Esophagus muscularis mucosa (tissue), 3 donors: ENCODE measurements around the gene DTX3.

Experiments used
- POLR2AphosphoS5 ChIP-seq, 2 donors: sonication (generic); formaldehyde crosslinking; IDR thresholded peaks; one replicate each; pipeline ENCODE4 v1.6.1; 2017; ENCODE audit warnings: antibody characterized with exemption in 2 of 2
- TF ChIP-seq, protein P1 (sequence below), 3 experiments: fragments of 200-600 bp in 2 of 3; fragments of 450-650 bp in 1 of 3; sonication (generic) in 2 of 3; IDR thresholded peaks; one replicate each; pipeline ENCODE4 v1.5.1; 2017 to 2019; ENCODE audit warnings: antibody characterized with exemption in 3 of 3, mild to moderate bottlenecking in 2 of 3, moderate library complexity in 1 of 3

DNA sequence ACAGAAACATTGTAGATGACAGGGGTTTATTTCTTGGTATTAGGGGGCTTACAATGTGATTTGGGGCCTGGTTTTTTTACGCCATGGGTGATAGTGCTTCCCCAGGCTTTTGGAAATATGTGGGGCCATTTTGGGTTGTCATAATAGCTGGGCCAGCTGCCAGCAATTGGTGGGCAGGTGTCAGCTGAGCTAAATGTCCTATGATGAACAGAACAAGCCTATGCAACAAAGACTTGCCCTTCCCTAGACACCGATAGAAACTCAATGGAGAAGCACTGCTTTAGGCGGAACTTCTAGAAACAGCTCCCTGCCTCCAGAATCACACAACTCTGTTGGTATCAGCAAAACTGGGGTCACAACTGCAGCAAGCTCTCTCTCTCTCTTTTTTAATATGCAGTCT, 33.5 kb downstream of the DTX3 start:
- TF ChIP-seq, protein P1, sequence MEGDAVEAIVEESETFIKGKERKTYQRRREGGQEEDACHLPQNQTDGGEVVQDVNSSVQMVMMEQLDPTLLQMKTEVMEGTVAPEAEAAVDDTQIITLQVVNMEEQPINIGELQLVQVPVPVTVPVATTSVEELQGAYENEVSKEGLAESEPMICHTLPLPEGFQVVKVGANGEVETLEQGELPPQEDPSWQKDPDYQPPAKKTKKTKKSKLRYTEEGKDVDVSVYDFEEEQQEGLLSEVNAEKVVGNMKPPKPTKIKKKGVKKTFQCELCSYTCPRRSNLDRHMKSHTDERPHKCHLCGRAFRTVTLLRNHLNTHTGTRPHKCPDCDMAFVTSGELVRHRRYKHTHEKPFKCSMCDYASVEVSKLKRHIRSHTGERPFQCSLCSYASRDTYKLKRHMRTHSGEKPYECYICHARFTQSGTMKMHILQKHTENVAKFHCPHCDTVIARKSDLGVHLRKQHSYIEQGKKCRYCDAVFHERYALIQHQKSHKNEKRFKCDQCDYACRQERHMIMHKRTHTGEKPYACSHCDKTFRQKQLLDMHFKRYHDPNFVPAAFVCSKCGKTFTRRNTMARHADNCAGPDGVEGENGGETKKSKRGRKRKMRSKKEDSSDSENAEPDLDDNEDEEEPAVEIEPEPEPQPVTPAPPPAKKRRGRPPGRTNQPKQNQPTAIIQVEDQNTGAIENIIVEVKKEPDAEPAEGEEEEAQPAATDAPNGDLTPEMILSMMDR (IDR thresholded peaks at IDR 0.05) = no peak
- no peak for TF ChIP-seq POLR2AphosphoS5 (IDR thresholded peaks at IDR 0.05)
